ENCODE results near the gene TDRD7. TPM values are rescaled to one million over a fixed set of nuclear protein-coding genes. Genes with fewer than 3 reads are reported as not detected.

The TDRD7 gene
- total RNA-seq, 2 experiments from 2014 or later = 3.3 to 3.4 TPM

DNA sequence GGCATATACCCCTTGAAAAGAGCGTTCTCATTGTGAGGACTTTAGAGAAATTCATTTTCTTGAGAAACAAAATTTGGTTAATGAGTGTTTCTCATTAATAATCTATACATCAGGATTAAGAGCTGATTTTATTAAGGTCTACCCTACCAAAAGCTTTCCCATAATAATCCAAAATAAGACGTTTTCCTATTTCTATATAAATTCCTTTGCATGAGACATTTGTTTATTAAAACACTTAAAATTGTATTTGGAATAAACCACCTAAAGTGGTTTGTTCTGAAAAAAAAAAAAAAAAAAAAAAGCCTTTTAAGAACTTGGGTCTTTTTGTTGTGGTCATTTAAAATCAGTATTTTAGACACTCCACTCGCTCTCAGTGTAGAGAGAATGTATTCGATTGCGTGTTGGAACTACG, 88.9 kb downstream of the TDRD7 start:
- ChIA-PET CTCF (interaction anchor here (0.7 to 2.0 kb wide), 4 partner anchors 12 to 943 kb away, joined by 3 to 7 read pairs (median 4); no protein-coding TSS in a partner anchor), POLR2A (interaction anchor here (0.5 to 0.9 kb wide), 2 partner anchors 10 to 482 kb away, joined by 3 read pairs; no protein-coding TSS in a partner anchor)

DNA sequence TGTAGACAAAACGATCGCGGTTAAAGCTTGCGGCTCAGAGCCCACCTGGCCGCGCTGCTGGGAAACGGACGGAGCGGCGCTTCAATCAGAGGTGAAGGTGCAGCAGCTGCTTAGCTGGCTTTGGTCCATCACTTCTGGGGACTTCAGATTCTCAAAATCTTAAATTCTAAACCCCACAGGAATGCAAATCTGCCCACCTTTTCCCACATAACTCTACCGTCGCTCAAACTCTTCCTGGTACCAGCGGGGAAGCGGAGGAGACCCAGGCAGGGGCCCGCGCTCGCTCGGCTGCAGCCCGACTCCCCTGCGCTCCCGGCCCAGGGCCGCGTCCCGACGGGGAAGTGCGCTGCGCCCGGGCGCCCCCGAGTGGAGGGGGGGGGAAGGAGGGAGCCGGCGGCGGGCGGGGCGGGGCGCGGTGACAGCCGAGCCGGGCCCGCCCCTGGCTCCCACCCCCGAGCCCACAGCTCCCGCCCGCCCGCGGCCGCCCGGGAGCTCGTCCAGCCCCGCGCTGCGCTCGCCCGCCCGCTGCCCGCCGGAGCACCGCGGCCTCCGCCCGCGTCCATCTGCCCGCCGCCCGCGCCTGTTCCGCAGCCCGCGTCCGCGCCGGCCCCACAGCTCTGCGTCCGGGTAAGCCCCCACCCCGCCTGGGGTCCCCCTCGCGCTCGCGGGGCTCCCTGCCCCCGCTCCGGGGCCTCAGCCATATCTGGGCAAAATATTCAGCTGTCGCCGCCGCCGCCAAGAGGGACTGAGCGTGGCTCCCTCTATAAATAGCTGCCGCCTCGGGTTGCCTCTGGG, 89.5 kb downstream of the TDRD7 start, which contains the start of gene TMOD1:
TSS of gene TMOD1 (plus strand) at position 490 of the 795 bp plus-strand sequence. CDS start 22,523 bp downstream, outside the sequence.
- CTCF ChIA-PET = interaction anchor here (0.6 to 2.0 kb wide), 6 partner anchors 13 to 1269 kb away, joined by 3 to 9 read pairs (median 4); no protein-coding TSS in a partner anchor
- POLR2A ChIA-PET = interaction anchor here (0.6 to 1.5 kb wide), 4 partner anchors 9 to 75 kb away, joined by 3 to 4 read pairs (median 3); no protein-coding TSS in a partner anchor

DNA sequence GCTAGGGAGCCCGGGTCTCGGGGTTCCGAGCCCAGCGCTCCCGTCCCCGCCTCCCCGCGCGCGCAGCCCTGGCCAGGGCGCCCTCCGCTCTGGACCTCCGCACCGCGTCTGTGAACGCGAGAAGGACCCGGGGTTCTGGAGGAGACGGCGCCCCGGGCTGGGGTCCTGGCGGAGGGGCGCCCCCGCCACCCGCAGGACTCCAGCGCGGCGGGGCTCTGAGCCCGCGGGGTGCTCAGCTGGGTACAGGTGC, 90.0 kb downstream of the TDRD7 start:
- ChIA-PET CTCF (interaction anchor here (1.6 kb wide), 1 partner anchor 97 kb away, joined by 9 read pairs; no protein-coding TSS in a partner anchor), POLR2A (interaction anchor here (0.6 to 1.5 kb wide), 3 partner anchors 57 to 74 kb away, joined by 3 to 4 read pairs (median 3); no protein-coding TSS in a partner anchor)

DNA sequence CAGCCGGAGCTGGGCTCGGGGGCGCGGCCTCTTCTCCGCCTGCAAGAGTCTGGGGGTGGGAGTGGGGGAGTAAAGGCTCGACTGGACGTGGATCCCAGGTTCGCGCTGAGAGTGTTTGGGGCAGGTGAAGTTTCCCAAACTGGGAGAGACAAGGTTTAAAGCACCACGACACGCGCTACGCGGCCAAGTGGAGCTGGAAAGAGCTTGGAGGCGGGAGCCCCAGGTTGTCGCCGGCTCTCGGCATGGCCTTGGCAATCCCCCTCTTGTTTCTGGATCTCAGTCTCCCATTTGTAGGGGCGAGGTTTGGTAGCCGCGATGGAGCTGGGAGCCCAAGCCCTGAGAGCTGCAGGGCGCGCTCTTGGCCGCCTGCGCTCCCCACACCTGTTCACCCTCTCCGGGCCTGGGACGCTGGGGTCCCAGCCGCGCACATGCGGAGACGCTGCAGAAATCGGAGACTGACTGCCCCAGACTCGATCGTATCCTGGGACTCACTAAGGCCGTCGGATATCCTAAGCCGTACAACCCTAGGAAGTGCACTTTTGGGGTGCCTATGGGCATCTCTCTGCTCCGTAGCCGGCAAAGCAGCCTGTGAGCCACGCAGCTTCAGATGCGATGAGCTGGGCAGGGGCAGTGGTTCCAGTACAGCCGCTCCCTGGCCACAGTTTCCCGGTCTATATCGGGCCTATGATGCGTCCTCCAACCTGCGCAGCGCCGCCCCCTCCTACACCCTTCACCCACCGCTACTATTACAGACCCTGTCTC, 90.5 kb downstream of the TDRD7 start:
- ChIA-PET POLR2A (interaction anchor here (1.3 to 1.5 kb wide), 2 partner anchors 57 to 73 kb away, joined by 3 read pairs; no protein-coding TSS in a partner anchor), CTCF (interaction anchor here (0.9 to 1.6 kb wide), 2 partner anchors 72 to 96 kb away, joined by 3 to 9 read pairs; no protein-coding TSS in a partner anchor)

DNA sequence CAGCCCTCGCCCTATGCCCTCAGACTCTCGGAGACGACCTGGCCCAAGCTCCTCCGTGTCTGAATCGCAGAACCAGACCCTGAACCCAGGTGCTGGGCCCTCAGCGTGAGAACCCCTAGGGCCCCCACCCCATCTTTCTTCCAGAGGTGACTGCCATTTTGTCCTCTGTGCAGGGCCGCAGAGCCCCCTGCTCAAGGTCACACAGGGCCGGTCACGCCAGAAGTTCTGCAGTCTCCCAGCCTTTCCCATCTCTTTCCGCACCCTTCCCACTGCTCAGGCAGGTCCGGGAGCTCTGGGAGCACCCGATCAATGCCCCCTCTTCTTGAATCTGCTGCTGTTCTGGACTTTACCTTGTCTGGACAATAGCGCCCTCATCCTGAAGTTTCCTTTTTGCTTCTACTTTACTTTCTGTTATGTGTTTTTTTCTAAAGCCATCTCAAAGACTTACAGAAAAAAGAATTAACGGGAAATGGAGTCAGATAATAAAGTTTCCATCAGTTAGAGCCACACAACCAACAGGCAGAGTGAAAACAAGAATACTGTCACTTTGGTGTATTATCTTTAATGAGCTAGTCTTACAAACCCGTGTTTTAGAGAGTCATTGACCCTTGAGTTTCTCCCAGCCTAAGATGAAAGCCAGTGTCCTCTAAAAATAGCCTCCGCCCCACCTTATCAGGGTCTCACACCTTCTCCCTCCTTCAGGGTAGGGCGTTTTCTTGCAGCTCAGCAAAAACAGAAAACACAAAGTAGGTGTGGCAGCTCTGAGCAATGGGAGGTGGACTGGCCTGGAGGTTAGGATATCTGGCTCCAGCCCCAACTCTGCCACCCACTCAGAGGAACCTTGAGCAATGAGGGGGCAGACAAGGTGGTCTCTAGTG, 91.3 kb downstream of the TDRD7 start:
- ChIA-PET CTCF (interaction anchor here (0.9 to 1.6 kb wide), 2 partner anchors 72 to 95 kb away, joined by 3 to 9 read pairs; no protein-coding TSS in a partner anchor), POLR2A (no interaction called here)

DNA sequence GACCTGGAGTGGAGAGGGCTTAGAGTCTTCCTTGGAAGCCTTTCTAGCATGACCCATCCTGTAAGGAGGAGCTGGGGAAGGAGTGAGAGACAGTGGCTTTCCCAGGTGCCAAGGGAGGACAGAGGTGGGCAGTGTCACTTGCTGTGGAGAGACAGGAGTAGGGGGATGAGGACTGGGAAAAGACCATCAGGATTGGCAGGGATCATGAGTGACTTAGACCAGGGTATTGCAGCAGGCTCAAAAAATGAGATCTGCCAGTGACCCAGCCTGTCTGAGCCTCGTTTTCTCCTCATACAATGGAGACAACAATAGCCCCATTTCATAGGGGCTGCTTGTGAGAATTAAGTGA, 91.9 kb downstream of the TDRD7 start:
- ChIA-PET POLR2A (no interaction called here), CTCF (interaction anchor here (0.6 kb wide), 1 partner anchor 83 kb away, joined by 3 read pairs; no protein-coding TSS in a partner anchor)

DNA sequence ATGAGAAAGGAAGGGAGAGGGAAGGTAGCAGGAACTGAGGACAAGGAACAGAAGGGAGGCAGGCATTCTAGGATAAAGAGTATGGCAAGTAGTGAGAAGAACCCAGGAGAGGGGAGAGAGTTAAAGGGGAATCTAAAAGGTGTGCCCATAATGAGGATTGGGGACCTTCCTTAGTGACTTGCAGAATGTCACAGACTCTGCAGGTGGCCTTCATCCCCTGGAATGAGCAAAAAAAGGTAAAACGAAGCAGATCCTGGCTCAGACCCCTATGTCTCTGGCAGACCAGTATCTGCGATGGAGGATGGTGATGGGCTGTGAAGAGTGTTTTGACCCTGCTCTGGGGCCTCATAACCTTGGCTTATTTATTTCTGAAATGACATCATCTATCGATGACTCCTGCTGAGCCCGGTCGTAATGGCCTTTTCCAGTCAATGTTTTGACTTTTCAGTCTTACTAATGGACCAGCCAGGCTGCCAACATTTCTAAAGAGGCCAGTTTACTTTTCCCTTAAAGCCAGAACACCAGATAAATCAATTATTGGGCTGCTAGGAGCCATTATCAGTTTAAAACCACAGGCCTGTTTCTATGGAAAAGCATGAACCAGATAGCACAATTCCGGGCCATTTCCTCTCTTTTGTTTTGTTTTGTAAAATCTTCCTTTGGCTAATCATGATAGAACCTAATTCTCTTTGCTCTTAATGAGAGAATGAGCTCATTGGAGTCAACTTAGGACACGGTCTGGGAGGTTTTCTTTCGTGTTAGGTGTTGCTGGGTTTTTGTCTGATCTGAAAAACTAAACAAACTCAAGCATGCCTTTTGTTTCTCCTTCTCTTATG, 92.7 kb downstream of the TDRD7 start:
- ChIA-PET POLR2A (no interaction called here), CTCF (interaction anchor here (0.6 kb wide), 1 partner anchor 83 kb away, joined by 3 read pairs; no protein-coding TSS in a partner anchor)

DNA sequence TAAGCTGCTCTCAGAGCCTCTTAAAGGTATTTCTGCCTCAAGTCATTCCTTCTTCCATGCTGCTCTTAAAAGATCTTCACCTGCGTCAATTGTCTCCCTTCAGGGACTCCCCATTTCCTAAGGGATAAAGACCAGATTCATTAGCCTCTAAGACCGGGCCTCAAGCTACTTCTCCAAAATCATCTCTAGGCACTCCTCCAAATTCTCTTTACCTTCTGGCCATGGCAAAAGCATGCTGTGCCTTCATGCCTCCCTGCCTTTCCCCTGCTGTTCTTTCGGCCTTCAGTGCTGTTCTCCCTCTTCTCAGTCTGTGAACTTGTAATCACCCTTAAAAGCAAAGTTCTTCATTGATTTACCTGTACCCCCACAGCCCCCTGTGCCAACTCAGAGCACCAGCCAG, 93.9 kb downstream of the TDRD7 start:
- POLR2A ChIA-PET = no interaction called here
- CTCF ChIA-PET = no interaction called here

DNA sequence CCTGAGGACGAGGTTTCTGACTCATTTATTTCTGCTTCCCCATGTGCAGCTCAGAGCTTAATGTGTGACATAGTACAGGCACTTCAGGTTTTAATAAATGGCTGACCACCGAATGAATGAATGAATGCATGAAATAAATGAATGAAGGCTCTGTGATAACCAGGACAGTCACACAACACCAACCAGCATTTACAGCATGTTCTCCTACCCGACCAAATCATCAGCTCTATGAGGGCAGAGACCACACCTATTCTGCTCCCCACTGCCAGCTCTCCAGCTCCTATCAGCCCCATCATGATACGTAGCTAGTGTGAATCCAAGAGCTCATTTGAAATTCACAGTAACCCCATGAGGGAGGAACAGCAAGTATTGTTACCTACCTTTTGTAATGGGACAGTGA, 94.4 kb downstream of the TDRD7 start:
- ChIA-PET POLR2A (no interaction called here), CTCF (no interaction called here)

DNA sequence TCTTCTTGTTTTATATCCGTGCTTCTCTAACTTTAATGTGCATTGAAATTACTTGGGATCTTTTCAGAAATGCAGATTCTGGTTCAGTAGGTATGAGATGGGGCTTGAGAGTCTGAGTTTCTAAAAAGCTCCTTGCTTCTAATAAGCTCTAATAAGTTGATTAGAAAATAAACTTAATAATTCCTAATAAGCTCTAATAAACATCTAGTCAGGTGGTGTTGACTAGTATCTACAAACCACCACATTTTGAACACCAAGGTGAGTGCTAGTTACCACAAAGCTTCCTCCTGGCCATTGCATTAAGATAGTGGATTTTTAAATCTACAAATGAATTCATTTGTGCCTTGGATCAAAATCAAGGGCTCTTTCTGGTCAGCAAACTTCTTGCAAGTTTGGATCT, 94.9 kb downstream of the TDRD7 start:
- POLR2A ChIA-PET = no interaction called here

DNA sequence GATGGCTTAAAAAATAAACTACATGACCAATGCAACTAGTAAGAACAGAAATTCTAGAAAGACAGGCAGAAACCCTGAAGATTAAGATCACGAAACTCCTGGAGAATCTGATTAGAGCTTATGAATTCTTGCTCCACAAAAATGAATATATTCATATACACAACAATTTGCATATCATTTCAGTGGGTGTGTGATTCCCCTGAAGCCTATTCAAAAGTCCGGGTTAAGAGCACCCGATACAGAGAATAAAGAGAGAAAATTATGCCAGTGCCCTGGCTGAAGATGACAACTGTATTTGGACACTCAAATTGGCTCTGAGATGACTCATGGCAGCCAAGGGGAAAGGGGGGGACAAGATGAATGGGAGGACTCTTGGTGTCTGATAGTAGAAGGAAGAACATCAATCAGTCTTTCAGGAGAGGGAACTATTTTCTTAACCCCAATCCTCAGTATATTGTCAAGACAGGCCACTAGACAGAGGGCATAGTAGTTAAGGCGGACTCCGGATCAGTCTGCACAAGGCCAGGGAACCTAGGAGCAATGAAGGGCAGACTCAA, 95.6 kb downstream of the TDRD7 start:
- ChIA-PET CTCF (no interaction called here), POLR2A (no interaction called here)

More for the DNA sequence above, 94.9 kb downstream of the TDRD7 start:
- CTCF ChIA-PET = no interaction called here

DNA sequence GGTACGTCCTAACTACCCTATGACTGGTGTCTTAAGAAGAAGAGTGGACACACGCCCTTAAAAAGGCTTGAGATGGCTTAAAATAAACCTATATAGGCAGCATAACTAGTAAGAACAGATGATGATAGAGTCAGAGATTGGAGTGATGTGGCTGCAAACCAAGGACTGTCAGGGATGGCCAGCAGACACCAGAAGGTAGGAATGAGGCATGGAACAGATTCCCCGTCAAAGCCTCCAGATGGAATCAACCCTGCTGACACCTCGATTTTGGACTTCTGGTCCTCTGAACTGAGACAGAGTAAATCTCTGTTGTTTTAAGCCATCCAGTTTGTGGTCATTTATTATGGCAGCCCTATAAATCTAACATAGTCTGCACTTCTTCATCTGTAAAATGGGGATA, 97.0 kb downstream of the TDRD7 start:
- CTCF ChIA-PET = interaction anchor here (0.7 kb wide), 1 partner anchor 11 kb away, joined by 3 read pairs; no protein-coding TSS in a partner anchor
- POLR2A ChIA-PET = no interaction called here

DNA sequence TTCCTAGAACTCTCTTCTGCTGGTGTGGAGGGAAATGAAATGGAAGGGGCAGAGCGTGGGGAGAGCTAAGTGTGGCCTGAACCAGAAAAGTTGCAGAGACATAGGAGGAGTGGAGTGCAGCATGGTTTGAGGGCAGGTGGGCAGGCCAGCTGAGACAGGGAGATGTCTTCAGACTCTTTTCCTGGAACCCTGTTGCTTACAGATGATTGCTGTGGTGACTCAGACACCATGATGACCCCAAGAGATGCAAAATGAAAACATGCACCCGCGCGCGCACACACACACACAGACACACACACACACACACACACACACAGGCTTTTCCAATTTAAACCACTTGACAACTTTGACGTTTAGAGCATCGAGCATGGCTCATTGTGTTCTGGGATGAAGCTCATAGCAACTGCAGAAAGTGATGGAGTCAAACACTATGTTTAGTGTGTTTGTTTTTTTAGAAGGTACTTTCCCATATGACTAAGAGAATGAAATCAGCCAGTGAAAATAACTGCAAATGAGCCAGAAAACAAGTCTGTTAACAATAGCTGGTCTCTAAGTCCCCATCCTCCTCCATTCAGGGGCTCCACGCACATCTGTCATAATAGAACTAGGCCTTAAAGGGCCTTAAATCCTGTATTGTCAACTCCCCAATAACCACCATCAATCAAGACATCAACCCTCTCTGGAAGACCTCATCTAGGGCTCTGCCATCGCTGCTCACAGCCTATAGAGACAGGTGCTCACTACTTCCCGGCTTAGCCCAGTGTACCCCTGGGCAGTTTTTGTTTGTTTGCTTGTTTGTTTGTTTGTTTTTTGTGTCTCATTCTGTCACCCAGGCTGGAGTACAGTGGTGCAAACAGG, 99.1 kb downstream of the TDRD7 start:
- ChIA-PET CTCF (no interaction called here), POLR2A (interaction anchor here (1.3 kb wide), 1 partner anchor 10 kb away, joined by 3 read pairs; the partner anchor contains the start of gene TMOD1)

DNA sequence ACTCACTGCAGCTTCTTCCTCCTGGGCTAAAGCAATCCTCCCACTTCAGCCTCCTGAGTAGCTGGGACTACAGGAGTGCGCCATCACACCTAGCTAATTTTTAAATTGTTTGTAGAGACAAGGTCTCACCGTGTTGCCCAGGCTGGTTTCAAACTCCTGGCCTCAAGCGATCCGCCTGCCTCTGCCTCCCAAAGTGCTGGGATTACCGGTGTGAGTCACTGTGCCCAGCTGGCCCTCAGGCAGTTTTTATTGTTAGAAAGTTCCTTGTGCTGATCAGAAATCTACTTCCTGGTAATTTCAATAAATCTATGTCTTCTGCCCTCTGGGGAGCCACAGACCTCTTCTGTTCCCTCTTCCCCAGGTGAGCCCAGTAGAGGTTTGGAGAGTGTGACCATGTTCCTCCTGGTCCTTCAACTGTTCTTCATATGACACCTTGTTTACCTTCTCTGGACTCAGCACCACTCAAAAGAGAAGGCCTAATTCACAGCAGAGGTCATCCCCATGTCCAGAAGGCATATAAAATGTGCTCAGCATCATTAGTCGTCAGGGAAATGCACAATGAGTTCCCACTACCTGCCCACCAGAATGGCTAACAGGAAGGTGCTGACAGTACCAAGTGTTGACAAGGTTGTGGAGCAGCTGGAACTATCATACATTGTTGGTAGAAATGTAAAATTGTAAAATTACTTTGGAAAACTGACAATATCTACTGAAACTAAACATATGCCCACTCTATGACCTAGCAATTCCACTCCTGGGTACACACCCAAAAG, 99.9 kb downstream of the TDRD7 start:
- ChIA-PET POLR2A (interaction anchor here (1.3 kb wide), 1 partner anchor 11 kb away, joined by 3 read pairs; the partner anchor contains the start of gene TMOD1), CTCF (no interaction called here)

DNA sequence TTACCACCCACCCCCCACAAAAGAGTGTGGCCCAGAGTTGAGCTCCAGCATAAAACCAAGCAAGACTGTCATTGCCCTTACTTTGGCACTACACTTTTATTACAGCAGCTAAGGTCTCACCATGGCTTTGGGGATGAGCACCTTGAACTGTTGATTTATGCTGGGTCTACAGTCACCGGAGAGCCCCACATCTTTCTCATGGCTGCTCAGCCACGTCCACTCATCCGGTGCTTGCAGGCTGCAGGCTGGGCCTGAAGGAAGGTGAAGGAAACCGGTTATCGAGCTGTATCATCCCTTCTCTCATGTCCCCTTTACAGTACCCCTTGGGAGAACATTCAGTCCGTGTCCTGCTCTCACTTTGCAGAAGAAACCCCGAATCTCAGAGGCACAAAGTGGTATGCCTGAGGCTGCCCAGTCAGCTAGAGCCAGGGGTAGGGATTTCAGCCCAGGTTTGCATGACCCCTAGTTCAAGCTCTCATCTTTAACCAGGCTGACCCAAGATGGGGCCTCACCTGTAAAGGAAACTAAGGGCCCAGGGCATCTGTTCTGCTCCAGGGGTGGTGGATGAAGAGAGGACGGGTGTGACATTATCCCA, 101.2 kb downstream of the TDRD7 start:
- ChIA-PET CTCF (interaction anchor here (1.2 kb wide), 1 partner anchor 20 kb away, joined by 3 read pairs; no protein-coding TSS in a partner anchor), POLR2A (no interaction called here)

DNA sequence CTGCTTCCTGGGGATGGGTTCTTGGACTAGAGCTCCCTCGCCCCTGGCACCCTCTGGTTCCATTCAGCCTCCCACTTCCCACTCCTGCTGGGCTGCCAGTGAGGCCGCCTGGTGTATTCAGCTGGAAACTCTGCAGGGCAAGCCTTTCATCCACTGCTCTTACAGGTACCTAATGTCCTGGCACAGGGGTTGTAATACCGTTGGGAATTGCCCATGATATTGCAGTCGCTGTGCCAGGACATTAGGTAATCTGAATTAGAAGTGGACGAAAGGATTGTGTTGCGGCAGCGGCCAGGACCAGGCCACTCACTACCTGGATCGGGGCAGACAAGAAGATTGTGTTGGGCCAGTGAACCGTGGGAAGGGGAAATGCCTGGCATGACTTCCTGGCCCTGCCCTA, 102.6 kb downstream of the TDRD7 start:
- ChIA-PET CTCF (interaction anchor here (0.6 kb wide), 1 partner anchor 1083 kb away, joined by 3 read pairs; no protein-coding TSS in a partner anchor), POLR2A (no interaction called here)

All from activated CD8-positive, alpha-beta memory T cell treated with anti-CD3 and anti-CD28 coated beads for 36 hours (primary cell).